Right cardiac atrium (tissue), 5 donors: ENCODE measurements around the gene SPRED2. TPM values are rescaled to one million over a fixed set of nuclear protein-coding genes. Genes with fewer than 3 reads are reported as not detected.

Experiments
- ATAC-seq, 2 donors: fragments of 200-7000 bp; cut with Tn5 transposase; one replicate each; pipeline versions ENCODE4 v1.8.0 to v1.9.1; 2020; ENCODE audit warnings: moderate library complexity in 2 of 2, mild to moderate bottlenecking in 1 of 2
- DNase-seq, 3 donors: peaks; one replicate each; pipeline ENCODE4 v3.0.0-alpha.2; 2020
- H3K27ac ChIP-seq: one replicate; pipeline ENCODE4 v1.5.1; 2013; ENCODE audit warnings: mild to moderate bottlenecking, low read length, control low read depth, moderate library complexity
- H3K27me3 ChIP-seq: one replicate; pipeline ENCODE4 v1.6.1; 2013; ENCODE audit not compliant: control insufficient read depth, insufficient read depth
- H3K4me1 ChIP-seq: one replicate; pipeline ENCODE4 v1.6.1; 2013; ENCODE audit warnings: low read length; ENCODE audit not compliant: control insufficient read depth, insufficient read depth
- H3K4me3 ChIP-seq: one replicate; pipeline ENCODE4 v1.5.1; 2013; ENCODE audit warnings: low read length, control low read depth
- H3K9me3 ChIP-seq: one replicate; pipeline ENCODE4 v1.6.1; 2013; ENCODE audit warnings: low read length; ENCODE audit not compliant: control insufficient read depth
- WGBS: extraction: QIAGEN DNeasy Blood & Tissue Kit; methylation state at CpG from one replicate; pipeline ENCODE4 v1.1.7; 2013; 5-methylcytosine and 5-hydroxymethylcytosine counted together
- intact Hi-C, 4 donors: fragments of 100-400 bp; cut with DNase I; formaldehyde crosslinking; loops; one replicate each; pipeline versions ENCODE4 v1.11.0 to v1.14.0; 2022 to 2023
- polyA plus RNA-seq: library from polyadenylated mRNA; stranded (reverse); fragments of 200-250 nt; gene quantifications from one replicate; pipeline ENCODE4 v1.2.3, GENCODE V29; 2013
- total RNA-seq, 4 donors: library from RNA; stranded (reverse); fragmentation: NEBNext Ultra II Directional; extraction: Animal tissue kit (Norgen Biotek cat#: 25700); gene quantifications; one replicate each; pipeline ENCODE4 v1.2.1, GENCODE V29; 2021
- donor health status: healthy with polysubstance abuse.
- donor health status: DM: no; HTN: yes; CAD: no.
- donor health status: DM: no; HTN: no; CAD: no.
- donor health status: DM: no; HTN: yes; CAD: no; lungs with severe emphysema.
- donor health status: DM: yes; HTN: yes; CAD: no.

The SPRED2 gene
- total and polyA plus RNA-seq, 5 donors: 9.2 to 17.9 (median 15.3) TPM

- DNase-seq (no peak), ATAC-seq (no peak)
- no peaks in the 10 kb centered on the region for H3K27me3 ChIP-seq
- no peaks in the 10 kb centered on the region for H3K9me3 ChIP-seq
- intact Hi-C loops: loop anchor here in 1 of 4 donors (10.0 kb wide), 1 partner anchor 59 kb away; the partner anchor contains the start of gene SPRED2
- no peak overlapping the region for H3K4me3 ChIP-seq
- WGBS: 88% methylated on average over 4 of the region's 4 CpGs
- H3K27ac ChIP-seq: no peak overlapping the region
- H3K4me1 ChIP-seq: peaks cover 12% of the 10 kb centered on the region
Observed at GRCh38 chr2:65375723-65376122, 56.7 kb downstream of the SPRED2 start.

- Histone ChIP-seq H3K27me3 (no peaks in the 10 kb centered on the region), H3K4me3 (no peak overlapping the region), H3K9me3 (no peaks in the 10 kb centered on the region), H3K27ac (no peak overlapping the region), H3K4me1 (peaks cover 14% of the 10 kb centered on the region)
- WGBS: 94% methylated on average over 4 of the region's 4 CpGs
- intact Hi-C loops: loop anchor here in 1 of 4 donors (10.0 kb wide), 1 partner anchor 60 kb away; the partner anchor contains the start of gene SPRED2
- ATAC-seq: no peak
- DNase-seq: no peak
Observed at GRCh38 chr2:65374999-65375398, 57.4 kb downstream of the SPRED2 start.

- H3K4me3 ChIP-seq: no peak overlapping the region
- no peak overlapping the region for H3K27ac ChIP-seq
- H3K4me1 ChIP-seq: peaks cover 14% of the 10 kb centered on the region
- DNase-seq (no peak), ATAC-seq (no peak)
- no peaks in the 10 kb centered on the region for H3K27me3 ChIP-seq
- no peaks in the 10 kb centered on the region for H3K9me3 ChIP-seq
- WGBS: 79% methylated on average over 3 of the region's 3 CpGs
- intact Hi-C loops: loop anchor here in 1 of 4 donors (10.0 kb wide), 1 partner anchor 60 kb away; the partner anchor contains the start of gene SPRED2
Observed at GRCh38 chr2:65374575-65374974, 57.8 kb downstream of the SPRED2 start.

- 55% methylated on average over 1 of the region's 1 CpG for WGBS
- Histone ChIP-seq H3K27ac (no peak overlapping the region), H3K27me3 (no peaks in the 10 kb centered on the region), H3K9me3 (no peaks in the 10 kb centered on the region), H3K4me3 (no peak overlapping the region), H3K4me1 (peaks cover 14% of the 10 kb centered on the region)
- intact Hi-C loops: loop anchor here in 1 of 4 donors (10.0 kb wide), 1 partner anchor 61 kb away; the partner anchor contains the start of gene SPRED2
- ATAC-seq: no peak
- DNase-seq: no peak
Observed at GRCh38 chr2:65373365-65373918, 59.0 kb downstream of the SPRED2 start.

GRCh38 chr2:65372619-65373018 is 59.8 kb downstream of the SPRED2 start:
- Histone ChIP-seq H3K4me1 (peaks cover 14% of the 10 kb centered on the region), H3K27ac (no peak overlapping the region), H3K27me3 (no peaks in the 10 kb centered on the region), H3K4me3 (no peak overlapping the region), H3K9me3 (no peaks in the 10 kb centered on the region)
- DNase-seq (no peak), ATAC-seq (no peak)
- intact Hi-C loops: loop anchor here in 1 of 4 donors (10.0 kb wide), 1 partner anchor 62 kb away; the partner anchor contains the start of gene SPRED2
- 89% methylated on average over 1 of the region's 1 CpG for WGBS

- WGBS: 48% methylated on average over 4 of the region's 4 CpGs
- H3K4me1 ChIP-seq: peaks cover 12% of the 10 kb centered on the region
- intact Hi-C loops: loop anchor here in 1 of 4 donors (10.0 kb wide), 1 partner anchor 64 kb away; the partner anchor contains the start of gene SPRED2
- ATAC-seq (peak in 1 of 2 donors; percentile 9), DNase-seq (no peak)
- H3K27me3 ChIP-seq: no peaks in the 10 kb centered on the region
- peak overlapping the region; percentile 21 for H3K4me3 ChIP-seq
- no peak overlapping the region for H3K27ac ChIP-seq
- no peaks in the 10 kb centered on the region for H3K9me3 ChIP-seq
Observed at GRCh38 chr2:65371074-65371434, 61.3 kb downstream of the SPRED2 start.

GRCh38 chr2:65370387-65371073 is 61.9 kb downstream of the SPRED2 start:
- Histone ChIP-seq H3K9me3 (no peaks in the 10 kb centered on the region), H3K27me3 (no peaks in the 10 kb centered on the region), H3K4me1 (peaks cover 12% of the 10 kb centered on the region), H3K4me3 (no peak overlapping the region), H3K27ac (no peak overlapping the region)
- 61% methylated on average over 5 of the region's 5 CpGs for WGBS
- intact Hi-C loops: loop anchor here in 1 of 4 donors (10.0 kb wide), 1 partner anchor 64 kb away; the partner anchor contains the start of gene SPRED2
- DNase-seq (no peak), ATAC-seq (peak; percentile 9 to 27)

- H3K9me3 ChIP-seq: no peaks in the 10 kb centered on the region
- H3K4me1 ChIP-seq: peaks cover 12% of the 10 kb centered on the region
- no peak overlapping the region for H3K4me3 ChIP-seq
- ATAC-seq: no peak
- DNase-seq: no peak
- H3K27ac ChIP-seq: no peak overlapping the region
- H3K27me3 ChIP-seq: no peaks in the 10 kb centered on the region
- intact Hi-C loops: loop anchor here in 1 of 4 donors (10.0 kb wide), 1 partner anchor 65 kb away; the partner anchor contains the start of gene SPRED2
- 98% methylated on average over 4 of the region's 4 CpGs for WGBS
Observed at GRCh38 chr2:65369980-65370379, 62.4 kb downstream of the SPRED2 start.

- intact Hi-C loops: no loop called here
- no peak for DNase-seq
- H3K4me1 ChIP-seq: peaks cover 12% of the 10 kb centered on the region
- H3K9me3 ChIP-seq: no peaks in the 10 kb centered on the region
- no peak overlapping the region for H3K4me3 ChIP-seq
- no peak overlapping the region for H3K27ac ChIP-seq
- no peak for ATAC-seq
- WGBS: 88% methylated on average over 2 of the region's 2 CpGs
- H3K27me3 ChIP-seq: no peaks in the 10 kb centered on the region
Observed at GRCh38 chr2:65369574-65369973, 62.8 kb downstream of the SPRED2 start.

- no peak overlapping the region for H3K27ac ChIP-seq
- intact Hi-C loops: no loop called here
- H3K4me1 ChIP-seq: peaks cover 13% of the 10 kb centered on the region
- no peak for DNase-seq
- WGBS: 97% methylated on average over 1 of the region's 1 CpG
- no peaks in the 10 kb centered on the region for H3K9me3 ChIP-seq
- no peaks in the 10 kb centered on the region for H3K27me3 ChIP-seq
- no peak overlapping the region for H3K4me3 ChIP-seq
- ATAC-seq: no peak
Observed at GRCh38 chr2:65368468-65368867, 63.9 kb downstream of the SPRED2 start.

GRCh38 chr2:65367524-65367923 is 64.9 kb downstream of the SPRED2 start:
- ATAC-seq (peak in 1 of 2 donors; percentile 55), DNase-seq (no peak)
- WGBS: 47% methylated on average over 4 of the region's 4 CpGs
- Histone ChIP-seq H3K4me3 (no peak overlapping the region), H3K4me1 (peaks cover 14% of the 10 kb centered on the region), H3K27ac (peak overlapping the region; percentile 28), H3K27me3 (no peaks in the 10 kb centered on the region), H3K9me3 (no peaks in the 10 kb centered on the region)
- intact Hi-C loops: no loop called here
